ENCODE data around the gene TMEM126A.
"Not testable (repeated sequence)": the region's sequence is repeated elsewhere in the genome, so short reads cannot be mapped to it uniquely, and the experiment has no call there.

TMEM126A gene

GRCh38 chr11:85647604-85648299 is at the start of gene TMEM126A:
TSS of gene TMEM126A (plus strand) at chr11:85647967. CDS start at chr11:85650256, 2,289 bp downstream.
- peak; percentile 48 for DNase-seq (ENCODE audit: low spot score)

GRCh38 chr11:85599083-85599482 is 48.7 kb upstream of the TMEM126A start:
- DNase-seq (ENCODE audit: low spot score): no peak

GRCh38 chr11:85602526-85603213 is 45.1 kb upstream of the TMEM126A start:
- DNase-seq (ENCODE audit: low spot score): no peak

GRCh38 chr11:85603220-85603619 is 44.5 kb upstream of the TMEM126A start:
- DNase-seq (ENCODE audit: low spot score): no peak

- DNase-seq (ENCODE audit: low spot score): not testable (repeated sequence)
Measured at GRCh38 chr11:85606237-85606636, 41.5 kb upstream of the TMEM126A start.

- DNase-seq (ENCODE audit: low spot score): not testable (repeated sequence)
Measured at GRCh38 chr11:85608621-85609020, 39.1 kb upstream of the TMEM126A start.

- not testable (repeated sequence) for DNase-seq (ENCODE audit: low spot score)
Measured at GRCh38 chr11:85609286-85609685, 38.5 kb upstream of the TMEM126A start.

- not testable (repeated sequence) for DNase-seq (ENCODE audit: low spot score)
Measured at GRCh38 chr11:85611643-85612042, 36.1 kb upstream of the TMEM126A start.

GRCh38 chr11:85619499-85619898 is 28.3 kb upstream of the TMEM126A start:
- no peak for DNase-seq (ENCODE audit: low spot score)

GRCh38 chr11:85620256-85620655 is 27.5 kb upstream of the TMEM126A start:
- no peak for DNase-seq (ENCODE audit: low spot score)

- DNase-seq (ENCODE audit: low spot score): no peak
Measured at GRCh38 chr11:85626496-85626895, 21.3 kb upstream of the TMEM126A start.

- DNase-seq (ENCODE audit: low spot score): no peak
Measured at GRCh38 chr11:85627332-85627997, 20.3 kb upstream of the TMEM126A start, which contains the start of gene DLG2. TSS of gene DLG2 (minus strand) at chr11:85627344.

GRCh38 chr11:85627998-85628770 is 19.6 kb upstream of the TMEM126A start, which contains the start of gene TMEM126B:
TSS of gene TMEM126B (plus strand) at chr11:85628593. CDS start at chr11:85628608, 15 bp downstream.
- peak; percentile 37 for DNase-seq (ENCODE audit: low spot score)

- DNase-seq (ENCODE audit: low spot score): no peak
Measured at GRCh38 chr11:85628771-85629341, 18.9 kb upstream of the TMEM126A start.

GRCh38 chr11:85634747-85635146 is 13.0 kb upstream of the TMEM126A start:
- no peak for DNase-seq (ENCODE audit: low spot score)

- no peak for DNase-seq (ENCODE audit: low spot score)
Measured at GRCh38 chr11:85643191-85643614, 4.6 kb upstream of the TMEM126A start.

GRCh38 chr11:85647078-85647477 is 689 bp upstream of the TMEM126A start:
- no peak for DNase-seq (ENCODE audit: low spot score)

- DNase-seq (ENCODE audit: low spot score): no peak
Measured at GRCh38 chr11:85651118-85651517, 3.4 kb downstream of the TMEM126A start.

- DNase-seq (ENCODE audit: low spot score): no peak
Measured at GRCh38 chr11:85652786-85653447, 5.2 kb downstream of the TMEM126A start.

GRCh38 chr11:85654343-85654742 is 6.6 kb downstream of the TMEM126A start:
- not testable (repeated sequence) for DNase-seq (ENCODE audit: low spot score)

GRCh38 chr11:85656777-85657176 is 9.0 kb downstream of the TMEM126A start:
- no peak for DNase-seq (ENCODE audit: low spot score)
